Ovary (tissue), 3 donors: ENCODE results near the gene KCND3.

Experiments
- EP300 ChIP-seq: sonication (generic); formaldehyde crosslinking; IDR thresholded peaks from one replicate; pipeline ENCODE4 v1.6.1; 2017; ENCODE audit warnings: antibody characterized with exemption
- POLR2A ChIP-seq: fragments of 450-650 bp; IDR thresholded peaks from one replicate; pipeline ENCODE4 v1.6.1; 2017; ENCODE audit warnings: antibody characterized with exemption, mild to moderate bottlenecking, moderate library complexity
- TF ChIP-seq, protein P1 (sequence below), 3 donors: fragments of 450-650 bp in 2 of 3; fragments of 200-600 bp in 1 of 3; IDR thresholded peaks; one replicate each; pipeline versions ENCODE4 v1.5.1 to v1.8.0; 2016 to 2022; ENCODE audit warnings: antibody characterized with exemption in 3 of 3, mild to moderate bottlenecking in 1 of 3
- donor health status: DM: no; HTN: no; CAD: no.

DNA sequence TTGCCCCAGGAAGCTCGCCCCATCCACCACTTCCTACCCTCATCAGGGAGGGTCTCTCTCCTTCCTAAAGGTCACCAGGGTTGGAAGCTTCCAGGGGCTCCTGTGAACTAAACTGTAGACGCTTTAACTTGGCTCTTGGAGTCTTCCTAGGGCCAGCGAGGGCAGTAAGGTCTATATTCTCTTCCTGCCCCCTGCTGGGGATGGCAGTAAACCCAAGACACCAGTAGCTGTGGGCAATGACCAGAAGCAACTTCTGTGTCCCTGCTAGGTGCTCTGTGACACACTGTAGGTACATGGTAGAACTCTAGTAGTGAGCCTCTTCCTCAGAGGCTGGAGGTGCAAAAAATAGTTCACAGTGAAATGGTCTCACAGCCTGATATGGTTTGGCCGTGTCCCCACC lies 30.0 kb downstream of the KCND3 start:
- TF ChIP-seq POLR2A (no peak), EP300 (no peak)
- TF ChIP-seq, protein P1, sequence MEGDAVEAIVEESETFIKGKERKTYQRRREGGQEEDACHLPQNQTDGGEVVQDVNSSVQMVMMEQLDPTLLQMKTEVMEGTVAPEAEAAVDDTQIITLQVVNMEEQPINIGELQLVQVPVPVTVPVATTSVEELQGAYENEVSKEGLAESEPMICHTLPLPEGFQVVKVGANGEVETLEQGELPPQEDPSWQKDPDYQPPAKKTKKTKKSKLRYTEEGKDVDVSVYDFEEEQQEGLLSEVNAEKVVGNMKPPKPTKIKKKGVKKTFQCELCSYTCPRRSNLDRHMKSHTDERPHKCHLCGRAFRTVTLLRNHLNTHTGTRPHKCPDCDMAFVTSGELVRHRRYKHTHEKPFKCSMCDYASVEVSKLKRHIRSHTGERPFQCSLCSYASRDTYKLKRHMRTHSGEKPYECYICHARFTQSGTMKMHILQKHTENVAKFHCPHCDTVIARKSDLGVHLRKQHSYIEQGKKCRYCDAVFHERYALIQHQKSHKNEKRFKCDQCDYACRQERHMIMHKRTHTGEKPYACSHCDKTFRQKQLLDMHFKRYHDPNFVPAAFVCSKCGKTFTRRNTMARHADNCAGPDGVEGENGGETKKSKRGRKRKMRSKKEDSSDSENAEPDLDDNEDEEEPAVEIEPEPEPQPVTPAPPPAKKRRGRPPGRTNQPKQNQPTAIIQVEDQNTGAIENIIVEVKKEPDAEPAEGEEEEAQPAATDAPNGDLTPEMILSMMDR (IDR thresholded peaks at IDR 0.05), result no peak
